AG09309 (cell line): ENCODE results near the gene MYBL2.

Experiments
- DNase-seq: peaks from one replicate; pipeline ENCODE4 v3.0.0-alpha.2; 2010; ENCODE audit warnings: low read depth
- H3K4me3 ChIP-seq: 2 replicates; pipeline ENCODE4 v1.5.1; 2011; ENCODE audit warnings: mild to moderate bottlenecking, low read depth, low read length, moderate library complexity; ENCODE audit not compliant: control insufficient read depth
- TF ChIP-seq, protein P1 (sequence below): IDR thresholded peaks from 2 replicates; pipeline ENCODE4 v1.5.1; 2011; ENCODE audit warnings: mild to moderate bottlenecking, low read depth, low read length, inconsistent platforms; ENCODE audit not compliant: insufficient read depth, control insufficient read depth; ENCODE audit errors: missing control alignments

Gene MYBL2

DNA sequence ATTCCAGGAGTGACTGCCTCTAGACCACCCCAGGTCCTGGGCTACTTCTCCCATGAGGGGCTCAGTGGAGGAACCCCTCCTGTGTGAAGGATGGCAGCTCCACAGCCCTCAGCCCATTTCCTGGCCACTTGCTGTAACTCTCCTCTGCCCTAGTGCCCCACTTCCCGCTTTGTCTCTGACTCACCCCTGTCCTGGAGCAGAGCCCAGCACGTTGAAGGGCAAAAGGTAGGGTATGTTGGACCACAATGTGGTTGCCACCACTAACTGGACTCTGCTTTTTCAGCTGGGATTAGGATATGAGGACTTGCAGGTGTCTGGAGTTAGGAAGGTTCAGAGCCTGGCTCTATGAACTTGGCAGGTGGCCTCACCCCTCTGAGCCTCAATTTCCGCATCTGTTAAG lies 2.4 kb downstream of the MYBL2 start:
- no peak for DNase-seq
- TF ChIP-seq, protein P1, sequence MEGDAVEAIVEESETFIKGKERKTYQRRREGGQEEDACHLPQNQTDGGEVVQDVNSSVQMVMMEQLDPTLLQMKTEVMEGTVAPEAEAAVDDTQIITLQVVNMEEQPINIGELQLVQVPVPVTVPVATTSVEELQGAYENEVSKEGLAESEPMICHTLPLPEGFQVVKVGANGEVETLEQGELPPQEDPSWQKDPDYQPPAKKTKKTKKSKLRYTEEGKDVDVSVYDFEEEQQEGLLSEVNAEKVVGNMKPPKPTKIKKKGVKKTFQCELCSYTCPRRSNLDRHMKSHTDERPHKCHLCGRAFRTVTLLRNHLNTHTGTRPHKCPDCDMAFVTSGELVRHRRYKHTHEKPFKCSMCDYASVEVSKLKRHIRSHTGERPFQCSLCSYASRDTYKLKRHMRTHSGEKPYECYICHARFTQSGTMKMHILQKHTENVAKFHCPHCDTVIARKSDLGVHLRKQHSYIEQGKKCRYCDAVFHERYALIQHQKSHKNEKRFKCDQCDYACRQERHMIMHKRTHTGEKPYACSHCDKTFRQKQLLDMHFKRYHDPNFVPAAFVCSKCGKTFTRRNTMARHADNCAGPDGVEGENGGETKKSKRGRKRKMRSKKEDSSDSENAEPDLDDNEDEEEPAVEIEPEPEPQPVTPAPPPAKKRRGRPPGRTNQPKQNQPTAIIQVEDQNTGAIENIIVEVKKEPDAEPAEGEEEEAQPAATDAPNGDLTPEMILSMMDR: no peak
- no peak overlapping the region for H3K4me3 ChIP-seq

DNA sequence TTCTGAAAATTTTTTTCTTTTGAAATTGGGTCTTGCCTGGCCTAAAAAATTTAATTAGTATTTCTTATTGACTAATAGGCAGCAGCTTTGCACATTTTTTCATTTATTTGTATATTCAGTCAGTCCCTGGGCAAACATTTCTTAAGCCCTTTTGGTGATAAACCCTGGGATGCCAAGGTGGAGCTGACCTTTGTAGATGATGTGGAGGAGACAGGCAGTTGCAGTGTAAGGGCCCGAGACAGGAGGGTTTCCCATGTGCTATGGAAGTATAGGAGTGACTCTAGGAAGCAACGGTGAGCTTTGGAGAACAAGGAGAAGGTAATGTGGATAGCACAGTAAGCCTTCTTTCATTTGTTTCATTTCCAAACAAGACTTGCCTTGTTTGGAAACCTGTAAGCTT lies 3.5 kb downstream of the MYBL2 start:
- TF ChIP-seq, protein P1: no peak
- no peak for DNase-seq
- no peak overlapping the region for H3K4me3 ChIP-seq

DNA sequence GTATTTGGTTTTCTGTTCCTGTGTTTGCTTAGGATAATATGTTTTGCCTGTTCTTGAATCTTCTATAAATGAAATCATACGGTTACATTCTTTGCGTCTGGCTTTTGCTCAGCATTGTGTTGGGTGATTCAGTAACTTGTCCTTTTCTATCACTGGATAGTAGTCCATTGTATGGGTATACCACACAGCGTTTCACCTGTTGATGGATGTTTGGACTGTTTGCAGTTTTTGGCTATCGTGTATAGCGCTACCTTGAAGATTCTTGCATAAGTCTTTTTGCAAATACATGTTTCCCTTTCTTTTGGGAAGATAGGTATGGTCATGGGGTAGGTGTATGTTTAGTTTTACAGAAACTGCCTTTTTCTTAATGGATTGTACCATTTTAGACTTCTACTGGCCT lies 9.5 kb downstream of the MYBL2 start:
- TF ChIP-seq, protein P1: no peak
- no peak overlapping the region for H3K4me3 ChIP-seq
- no peak for DNase-seq

DNA sequence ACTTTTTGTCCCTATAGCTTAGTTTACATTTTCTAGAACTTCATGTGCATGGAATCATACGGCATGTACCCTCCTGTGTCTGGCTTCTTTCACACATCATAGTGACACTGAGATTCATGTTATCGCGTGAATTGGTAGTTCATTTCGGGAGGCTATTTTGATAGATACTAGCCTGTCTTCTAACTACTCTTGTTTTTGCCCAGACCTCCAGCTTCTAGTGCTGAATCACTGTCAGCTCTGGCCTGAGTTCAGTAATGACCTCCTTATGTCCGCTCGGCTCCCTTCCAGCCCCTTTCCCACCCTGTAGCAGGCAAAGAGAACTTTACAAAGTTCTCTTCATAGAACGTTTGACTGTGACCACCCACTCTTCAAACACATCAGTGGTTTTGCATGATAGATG lies 14.1 kb downstream of the MYBL2 start:
- TF ChIP-seq, protein P1: no peak
- DNase-seq: no peak
- no peak overlapping the region for H3K4me3 ChIP-seq

DNA sequence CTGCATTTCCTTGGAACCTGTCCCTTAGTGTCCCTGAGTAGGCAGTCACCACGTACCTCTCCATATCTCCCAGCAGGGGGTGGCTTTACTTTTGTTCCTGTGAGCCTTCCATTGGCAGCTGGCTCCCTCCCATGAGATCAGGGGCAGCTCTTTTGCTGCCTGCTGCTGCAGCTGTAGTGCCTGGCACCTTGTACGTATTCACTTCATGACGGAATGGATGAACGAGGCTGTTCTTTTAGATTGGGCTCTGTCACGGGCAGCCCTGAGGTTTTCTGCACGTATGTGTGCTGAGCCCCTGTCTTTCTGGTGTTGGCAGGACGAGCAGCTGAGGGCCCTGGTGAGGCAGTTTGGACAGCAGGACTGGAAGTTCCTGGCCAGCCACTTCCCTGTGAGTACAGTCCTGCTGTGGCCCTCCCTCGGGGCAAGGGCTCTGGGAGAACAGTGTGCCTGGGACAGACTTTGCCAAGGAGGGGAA lies 14.6 kb downstream of the MYBL2 start:
- H3K4me3 ChIP-seq: no peak overlapping the region
- TF ChIP-seq, protein P1: no peak
- no peak for DNase-seq

DNA sequence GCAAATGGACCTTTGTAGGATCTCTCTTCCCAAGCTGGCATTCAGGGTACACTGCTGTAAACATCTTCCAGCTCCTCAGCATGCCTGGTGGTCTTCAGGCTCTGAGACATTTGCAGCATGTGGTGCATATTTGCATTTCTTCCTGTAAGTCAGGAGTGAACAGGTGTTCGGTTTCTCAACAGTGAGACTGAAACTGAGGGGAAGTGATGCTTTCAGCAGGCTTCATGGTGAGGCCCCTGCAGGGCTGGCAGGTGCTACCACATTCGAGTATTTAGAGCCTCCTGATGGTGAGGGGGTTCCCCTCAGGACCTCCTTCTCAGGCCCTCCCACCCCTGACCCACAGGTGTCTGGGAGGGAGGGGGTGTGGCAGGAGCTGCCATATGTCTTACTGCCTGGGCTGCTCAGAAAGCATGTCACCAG lies 15.1 kb downstream of the MYBL2 start:
- no peak overlapping the region for H3K4me3 ChIP-seq

More for the DNA sequence above, 15.1 kb downstream of the MYBL2 start:
- TF ChIP-seq, protein P1: no peak
- DNase-seq: no peak
